GM23338 (cell line): ENCODE measurements around the gene PTPN9. TPM values are rescaled to one million over a fixed set of nuclear protein-coding genes. Genes with fewer than 3 reads are reported as not detected.
A peak's percentile ranks its signal among the peaks of the same experiment; 100 is the strongest.

ENCODE experiments used
- ATAC-seq: fragments of 200-7000 bp; cut with Tn5 transposase; 3 replicates; pipeline ENCODE4 v1.9.1; 2020
- DNase-seq: peaks from one replicate; pipeline ENCODE4 v3.0.0-alpha.2; 2015; ENCODE audit warnings: low spot score
- H2AFZ ChIP-seq: fragments of 200-600 bp; sonication (generic); 2 replicates; pipeline ENCODE4 v1.8.0; 2016; ENCODE audit warnings: antibody characterized with exemption, mild to moderate bottlenecking, moderate library complexity
- H3F3A ChIP-seq: fragments of 200-600 bp; sonication (generic); replicated peaks from 2 replicates; pipeline ENCODE4 v1.8.0; 2017; ENCODE audit warnings: antibody characterized with exemption, mixed run types, low read depth
- H3K27ac ChIP-seq: fragments of 200-600 bp; sonication (generic); 2 replicates; pipeline ENCODE4 v1.6.1; 2016; ENCODE audit warnings: low read depth
- H3K27me3 ChIP-seq: fragments of 200-600 bp; sonication (generic); 2 replicates; pipeline ENCODE4 v1.8.0; 2016; ENCODE audit warnings: mild to moderate bottlenecking, mixed run types, moderate library complexity; ENCODE audit not compliant: insufficient read depth
- H3K36me3 ChIP-seq: fragments of 200-600 bp; sonication (generic); 2 replicates; pipeline ENCODE4 v1.8.0; 2016; ENCODE audit warnings: mild to moderate bottlenecking; ENCODE audit not compliant: insufficient read depth
- H3K4me1 ChIP-seq: fragments of 200-600 bp; sonication (generic); 2 replicates; pipeline ENCODE4 v1.8.0; 2016; ENCODE audit warnings: mild to moderate bottlenecking, moderate library complexity; ENCODE audit not compliant: insufficient read depth
- H3K4me2 ChIP-seq: fragments of 200-600 bp; sonication (generic); 2 replicates; pipeline ENCODE4 v1.7.1; 2017; ENCODE audit warnings: mixed run types
- H3K4me3 ChIP-seq: fragments of 200-600 bp; sonication (generic); 2 replicates; pipeline ENCODE4 v1.6.1; 2016; ENCODE audit warnings: mixed run types
- H3K79me2 ChIP-seq: fragments of 200-600 bp; sonication (generic); replicated peaks from 2 replicates; pipeline ENCODE4 v1.8.0; 2017; ENCODE audit warnings: mild to moderate bottlenecking; ENCODE audit not compliant: insufficient read depth
- H3K9me2 ChIP-seq: fragments of 200-600 bp; sonication (generic); 2 replicates; pipeline ENCODE4 v1.8.0; 2017; ENCODE audit not compliant: insufficient read depth
- H4K20me1 ChIP-seq: fragments of 200-600 bp; sonication (generic); replicated peaks from 2 replicates; pipeline ENCODE4 v1.8.0; 2017; ENCODE audit warnings: mild to moderate bottlenecking; ENCODE audit not compliant: insufficient read depth
- H3K27ac Mint-ChIP-seq: 2 replicates; pipeline ENCODE4 v1.8.0; 2020; ENCODE audit warnings: inconsistent platforms, mild to moderate bottlenecking, moderate library complexity, mixed read lengths
- H3K27me3 Mint-ChIP-seq: 3 replicates; pipeline ENCODE4 v1.8.0; 2022; ENCODE audit warnings: low read depth, mild to moderate bottlenecking, moderate library complexity, mixed read lengths, inconsistent platforms; ENCODE audit not compliant: insufficient read depth, poor library complexity
- H3K36me3 Mint-ChIP-seq: 3 replicates; pipeline ENCODE4 v1.8.0; 2021; ENCODE audit warnings: low read depth, mild to moderate bottlenecking, inconsistent platforms, moderate library complexity, mixed read lengths
- H3K4me1 Mint-ChIP-seq: 3 replicates; pipeline ENCODE4 v1.8.0; 2020; ENCODE audit warnings: mild to moderate bottlenecking, inconsistent platforms, mixed read lengths
- H3K4me3 Mint-ChIP-seq: 3 replicates; pipeline ENCODE4 v1.8.0; 2021; ENCODE audit warnings: moderate library complexity, mild to moderate bottlenecking, inconsistent platforms, mixed read lengths
- H3K9me3 Mint-ChIP-seq: 3 replicates; pipeline ENCODE4 v1.8.0; 2020; ENCODE audit warnings: moderate library complexity, mild to moderate bottlenecking, inconsistent platforms, mixed read lengths
- CREB1 ChIP-seq: fragments of 250-450 bp; sonication (Bioruptor Pico); IDR thresholded peaks from 2 replicates; pipeline ENCODE4 v1.5.0; 2020; ENCODE audit warnings: low read depth, mild to moderate bottlenecking, moderate library complexity
- EZH2 ChIP-seq: fragments of 200-600 bp; sonication (generic); IDR thresholded peaks from one replicate; pipeline ENCODE4 v1.8.0; 2017; ENCODE audit warnings: antibody characterized with exemption, mild to moderate bottlenecking, low read depth; ENCODE audit not compliant: unreplicated experiment
- EZH2phosphoT487 ChIP-seq: fragments of 200-600 bp; sonication (generic); IDR thresholded peaks from one replicate; pipeline ENCODE4 v1.8.1; 2018; ENCODE audit warnings: antibody characterized with exemption; ENCODE audit not compliant: unreplicated experiment
- JUNB ChIP-seq: IDR thresholded peaks from one replicate; pipeline ENCODE4 v1.6.1; 2016; ENCODE audit warnings: antibody characterized with exemption; ENCODE audit not compliant: unreplicated experiment
- ZNF114 ChIP-seq: fragments of 250-450 bp; sonication (Bioruptor Pico); IDR thresholded peaks from 2 replicates; pipeline ENCODE4 v1.5.0; 2020; ENCODE audit warnings: mild to moderate bottlenecking, moderate library complexity
- ZNF331 ChIP-seq: fragments of 250-450 bp; sonication (Bioruptor Pico); IDR thresholded peaks from 2 replicates; pipeline ENCODE4 v1.5.0; 2020; ENCODE audit warnings: low read depth, mild to moderate bottlenecking, moderate library complexity
- polyA plus RNA-seq: library from polyadenylated mRNA; unstranded; fragments of >200 nt; fragmentation: Nextera tagmentation; extraction: Ambion mirVana; gene quantifications from 2 replicates; pipeline ENCODE4 v1.2.1, GENCODE V29; 2016
- total RNA-seq: library from RNA; depleted of rRNA; stranded (reverse); fragments of >200 nt; shearing (Covaris generic); gene quantifications from 2 replicates; pipeline ENCODE4 v1.2.3, GENCODE V29; 2014
- TF ChIP-seq, protein P1 (sequence below): IDR thresholded peaks from one replicate; pipeline ENCODE4 v1.6.1; 2018; ENCODE audit warnings: antibody characterized with exemption; ENCODE audit not compliant: unreplicated experiment
- TF ChIP-seq, protein P2 (sequence below): fragments of 250-450 bp; sonication (Bioruptor Pico); IDR thresholded peaks from 2 replicates; pipeline ENCODE4 v1.5.0; 2020; ENCODE audit warnings: mild to moderate bottlenecking, moderate library complexity
- TF ChIP-seq, protein P3 (sequence below): IDR thresholded peaks from 2 replicates; pipeline ENCODE4 v1.6.1; 2016; ENCODE audit warnings: antibody characterized with exemption

Gene PTPN9
- total and polyA plus RNA-seq, 2 experiments from 2014 or later: 12.1 to 32.7 TPM

DNA sequence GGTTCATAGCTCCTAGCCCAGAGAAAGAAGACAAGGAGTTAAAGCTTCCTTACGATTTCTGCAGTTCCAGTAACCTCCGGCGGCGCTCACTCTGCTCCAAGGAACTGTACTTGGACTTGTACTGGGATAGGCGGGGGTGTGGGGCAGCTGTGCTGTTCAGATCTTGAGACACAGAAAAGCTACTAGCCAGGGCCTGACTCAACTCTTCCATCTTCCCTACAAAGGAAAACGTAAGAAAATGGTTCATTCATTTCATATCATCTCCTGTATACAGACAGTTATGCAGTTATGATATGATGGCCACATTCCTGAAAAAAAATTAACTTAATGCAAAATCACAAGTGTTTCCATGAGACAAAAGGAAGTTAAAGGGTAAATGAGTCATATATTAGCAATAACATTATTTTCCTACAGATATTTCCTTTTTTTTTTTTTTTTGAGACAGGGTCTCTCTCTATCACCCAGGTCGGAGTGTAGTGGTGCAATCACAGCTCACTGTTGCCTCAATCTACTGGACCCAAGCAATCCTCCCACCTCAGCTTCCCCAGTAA, 41.8 kb upstream of the PTPN9 start:
- 0 out of 2 replicates have a peak, but pooled peaks cover 5% of the 10 kb centered on the region for H3F3A ChIP-seq
- H3K36me3 ChIP-seq: peaks cover 12% of the 10 kb centered on the region
- no peak for ATAC-seq
- H3K4me1 ChIP-seq: peaks cover 3% of the 10 kb centered on the region; the same call in 1 of the 2 replicates
- no peak overlapping the region for H3K4me2 ChIP-seq
- no peak overlapping the region for H3K4me3 Mint-ChIP-seq
- peak overlapping the region; percentile 54; the same call in 1 of the 2 replicates for H3K27ac Mint-ChIP-seq
- TF ChIP-seq ZNF331 (no peak), ZNF114 (CRISPR knock-in tag) (no peak)
- no peaks in the 10 kb centered on the region for H3K9me2 ChIP-seq
- 0 out of 2 replicates have a peak overlapping the region, but pooled peaks have one; percentile 27 for H3K27ac ChIP-seq
- no peak for DNase-seq
- H3K9me3 Mint-ChIP-seq: no peaks in the 10 kb centered on the region
- H3K36me3 Mint-ChIP-seq: peaks cover 31% of the 10 kb centered on the region
- peaks cover 7% of the 10 kb centered on the region for H3K27me3 Mint-ChIP-seq
- H4K20me1 ChIP-seq: no peaks in the 10 kb centered on the region; the same call in 1 of the 2 replicates
- no peak overlapping the region for H3K4me3 ChIP-seq
- peaks cover 3% of the 10 kb centered on the region; the same call in 1 of the 2 replicates for H3K79me2 ChIP-seq
- no peak overlapping the region for H2AFZ ChIP-seq
- H3K27me3 ChIP-seq: no peaks in the 10 kb centered on the region
- H3K4me1 Mint-ChIP-seq: peaks cover under 1% of the 10 kb centered on the region

- no peak for DNase-seq
- no peak overlapping the region for H3K27ac Mint-ChIP-seq
- Histone ChIP-seq H3K4me2 (no peak overlapping the region), H3K9me2 (no peaks in the 10 kb centered on the region), H3K36me3 (peaks cover 12% of the 10 kb centered on the region), H3K27me3 (no peaks in the 10 kb centered on the region), H2AFZ (no peak overlapping the region), H3K4me1 (peaks cover 3% of the 10 kb centered on the region; the same call in 1 of the 2 replicates), H3K27ac (0 out of 2 replicates have a peak overlapping the region, but pooled peaks have one; percentile 27), H3K79me2 (peaks cover 3% of the 10 kb centered on the region; the same call in 1 of the 2 replicates), H3F3A (0 out of 2 replicates have a peak, but pooled peaks cover 3% of the 10 kb centered on the region), H3K4me3 (no peak overlapping the region), H4K20me1 (no peaks in the 10 kb centered on the region; the same call in 1 of the 2 replicates)
- ATAC-seq: no peak
- H3K4me1 Mint-ChIP-seq: no peaks in the 10 kb centered on the region; the same call in 2 of the 3 replicates
- H3K4me3 Mint-ChIP-seq: no peak overlapping the region
- H3K36me3 Mint-ChIP-seq: peaks cover 38% of the 10 kb centered on the region
- peaks cover 4% of the 10 kb centered on the region for H3K27me3 Mint-ChIP-seq
- H3K9me3 Mint-ChIP-seq: no peaks in the 10 kb centered on the region
- TF ChIP-seq EZH2phosphoT487 (no peak), JUNB (no peak), EZH2 (no peak), CREB1 (CRISPR knock-in tag) (no peak)
- TF ChIP-seq, protein P1, sequence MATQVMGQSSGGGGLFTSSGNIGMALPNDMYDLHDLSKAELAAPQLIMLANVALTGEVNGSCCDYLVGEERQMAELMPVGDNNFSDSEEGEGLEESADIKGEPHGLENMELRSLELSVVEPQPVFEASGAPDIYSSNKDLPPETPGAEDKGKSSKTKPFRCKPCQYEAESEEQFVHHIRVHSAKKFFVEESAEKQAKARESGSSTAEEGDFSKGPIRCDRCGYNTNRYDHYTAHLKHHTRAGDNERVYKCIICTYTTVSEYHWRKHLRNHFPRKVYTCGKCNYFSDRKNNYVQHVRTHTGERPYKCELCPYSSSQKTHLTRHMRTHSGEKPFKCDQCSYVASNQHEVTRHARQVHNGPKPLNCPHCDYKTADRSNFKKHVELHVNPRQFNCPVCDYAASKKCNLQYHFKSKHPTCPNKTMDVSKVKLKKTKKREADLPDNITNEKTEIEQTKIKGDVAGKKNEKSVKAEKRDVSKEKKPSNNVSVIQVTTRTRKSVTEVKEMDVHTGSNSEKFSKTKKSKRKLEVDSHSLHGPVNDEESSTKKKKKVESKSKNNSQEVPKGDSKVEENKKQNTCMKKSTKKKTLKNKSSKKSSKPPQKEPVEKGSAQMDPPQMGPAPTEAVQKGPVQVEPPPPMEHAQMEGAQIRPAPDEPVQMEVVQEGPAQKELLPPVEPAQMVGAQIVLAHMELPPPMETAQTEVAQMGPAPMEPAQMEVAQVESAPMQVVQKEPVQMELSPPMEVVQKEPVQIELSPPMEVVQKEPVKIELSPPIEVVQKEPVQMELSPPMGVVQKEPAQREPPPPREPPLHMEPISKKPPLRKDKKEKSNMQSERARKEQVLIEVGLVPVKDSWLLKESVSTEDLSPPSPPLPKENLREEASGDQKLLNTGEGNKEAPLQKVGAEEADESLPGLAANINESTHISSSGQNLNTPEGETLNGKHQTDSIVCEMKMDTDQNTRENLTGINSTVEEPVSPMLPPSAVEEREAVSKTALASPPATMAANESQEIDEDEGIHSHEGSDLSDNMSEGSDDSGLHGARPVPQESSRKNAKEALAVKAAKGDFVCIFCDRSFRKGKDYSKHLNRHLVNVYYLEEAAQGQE: no peak
- TF ChIP-seq, protein P2, sequence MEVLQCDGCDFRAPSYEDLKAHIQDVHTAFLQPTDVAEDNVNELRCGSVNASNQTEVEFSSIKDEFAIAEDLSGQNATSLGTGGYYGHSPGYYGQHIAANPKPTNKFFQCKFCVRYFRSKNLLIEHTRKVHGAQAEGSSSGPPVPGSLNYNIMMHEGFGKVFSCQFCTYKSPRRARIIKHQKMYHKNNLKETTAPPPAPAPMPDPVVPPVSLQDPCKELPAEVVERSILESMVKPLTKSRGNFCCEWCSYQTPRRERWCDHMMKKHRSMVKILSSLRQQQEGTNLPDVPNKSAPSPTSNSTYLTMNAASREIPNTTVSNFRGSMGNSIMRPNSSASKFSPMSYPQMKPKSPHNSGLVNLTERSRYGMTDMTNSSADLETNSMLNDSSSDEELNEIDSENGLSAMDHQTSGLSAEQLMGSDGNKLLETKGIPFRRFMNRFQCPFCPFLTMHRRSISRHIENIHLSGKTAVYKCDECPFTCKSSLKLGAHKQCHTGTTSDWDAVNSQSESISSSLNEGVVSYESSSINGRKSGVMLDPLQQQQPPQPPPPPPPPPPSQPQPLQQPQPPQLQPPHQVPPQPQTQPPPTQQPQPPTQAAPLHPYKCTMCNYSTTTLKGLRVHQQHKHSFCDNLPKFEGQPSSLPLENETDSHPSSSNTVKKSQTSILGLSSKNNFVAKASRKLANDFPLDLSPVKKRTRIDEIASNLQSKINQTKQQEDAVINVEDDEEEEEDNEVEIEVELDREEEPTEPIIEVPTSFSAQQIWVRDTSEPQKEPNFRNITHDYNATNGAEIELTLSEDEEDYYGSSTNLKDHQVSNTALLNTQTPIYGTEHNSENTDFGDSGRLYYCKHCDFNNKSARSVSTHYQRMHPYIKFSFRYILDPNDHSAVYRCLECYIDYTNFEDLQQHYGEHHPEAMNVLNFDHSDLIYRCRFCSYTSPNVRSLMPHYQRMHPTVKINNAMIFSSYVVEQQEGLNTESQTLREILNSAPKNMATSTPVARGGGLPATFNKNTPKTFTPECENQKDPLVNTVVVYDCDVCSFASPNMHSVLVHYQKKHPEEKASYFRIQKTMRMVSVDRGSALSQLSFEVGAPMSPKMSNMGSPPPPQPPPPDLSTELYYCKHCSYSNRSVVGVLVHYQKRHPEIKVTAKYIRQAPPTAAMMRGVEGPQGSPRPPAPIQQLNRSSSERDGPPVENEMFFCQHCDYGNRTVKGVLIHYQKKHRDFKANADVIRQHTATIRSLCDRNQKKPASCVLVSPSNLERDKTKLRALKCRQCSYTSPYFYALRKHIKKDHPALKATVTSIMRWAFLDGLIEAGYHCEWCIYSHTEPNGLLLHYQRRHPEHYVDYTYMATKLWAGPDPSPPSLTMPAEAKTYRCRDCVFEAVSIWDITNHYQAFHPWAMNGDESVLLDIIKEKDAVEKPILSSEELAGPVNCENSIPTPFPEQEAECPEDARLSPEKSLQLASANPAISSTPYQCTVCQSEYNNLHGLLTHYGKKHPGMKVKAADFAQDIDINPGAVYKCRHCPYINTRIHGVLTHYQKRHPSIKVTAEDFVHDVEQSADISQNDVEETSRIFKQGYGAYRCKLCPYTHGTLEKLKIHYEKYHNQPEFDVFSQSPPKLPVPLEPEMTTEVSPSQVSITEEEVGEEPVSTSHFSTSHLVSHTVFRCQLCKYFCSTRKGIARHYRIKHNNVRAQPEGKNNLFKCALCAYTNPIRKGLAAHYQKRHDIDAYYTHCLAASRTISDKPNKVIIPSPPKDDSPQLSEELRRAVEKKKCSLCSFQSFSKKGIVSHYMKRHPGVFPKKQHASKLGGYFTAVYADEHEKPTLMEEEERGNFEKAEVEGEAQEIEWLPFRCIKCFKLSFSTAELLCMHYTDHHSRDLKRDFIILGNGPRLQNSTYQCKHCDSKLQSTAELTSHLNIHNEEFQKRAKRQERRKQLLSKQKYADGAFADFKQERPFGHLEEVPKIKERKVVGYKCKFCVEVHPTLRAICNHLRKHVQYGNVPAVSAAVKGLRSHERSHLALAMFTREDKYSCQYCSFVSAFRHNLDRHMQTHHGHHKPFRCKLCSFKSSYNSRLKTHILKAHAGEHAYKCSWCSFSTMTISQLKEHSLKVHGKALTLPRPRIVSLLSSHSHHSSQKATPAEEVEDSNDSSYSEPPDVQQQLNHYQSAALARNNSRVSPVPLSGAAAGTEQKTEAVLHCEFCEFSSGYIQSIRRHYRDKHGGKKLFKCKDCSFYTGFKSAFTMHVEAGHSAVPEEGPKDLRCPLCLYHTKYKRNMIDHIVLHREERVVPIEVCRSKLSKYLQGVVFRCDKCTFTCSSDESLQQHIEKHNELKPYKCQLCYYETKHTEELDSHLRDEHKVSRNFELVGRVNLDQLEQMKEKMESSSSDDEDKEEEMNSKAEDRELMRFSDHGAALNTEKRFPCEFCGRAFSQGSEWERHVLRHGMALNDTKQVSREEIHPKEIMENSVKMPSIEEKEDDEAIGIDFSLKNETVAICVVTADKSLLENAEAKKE: no peak
- TF ChIP-seq, protein P3, sequence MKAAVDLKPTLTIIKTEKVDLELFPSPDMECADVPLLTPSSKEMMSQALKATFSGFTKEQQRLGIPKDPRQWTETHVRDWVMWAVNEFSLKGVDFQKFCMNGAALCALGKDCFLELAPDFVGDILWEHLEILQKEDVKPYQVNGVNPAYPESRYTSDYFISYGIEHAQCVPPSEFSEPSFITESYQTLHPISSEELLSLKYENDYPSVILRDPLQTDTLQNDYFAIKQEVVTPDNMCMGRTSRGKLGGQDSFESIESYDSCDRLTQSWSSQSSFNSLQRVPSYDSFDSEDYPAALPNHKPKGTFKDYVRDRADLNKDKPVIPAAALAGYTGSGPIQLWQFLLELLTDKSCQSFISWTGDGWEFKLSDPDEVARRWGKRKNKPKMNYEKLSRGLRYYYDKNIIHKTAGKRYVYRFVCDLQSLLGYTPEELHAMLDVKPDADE: no peak
Measured at GRCh38 chr15:75620058-75620820, 41.1 kb upstream of the PTPN9 start.
